GM18511 (cell line): ENCODE data around the gene FARP2.
"Not testable (repeated sequence)": the region's sequence is repeated elsewhere in the genome, so short reads cannot be mapped to it uniquely, and the experiment has no call there.

Experiments used
- ATAC-seq: cut with Tn5 transposase; IDR thresholded peaks from one replicate; pipeline ENCODE4 v1.9.1; 2021; ENCODE audit warnings: mild to moderate bottlenecking, moderate library complexity; ENCODE audit not compliant: unreplicated experiment

Gene FARP2

GRCh38 chr2:241355983-241356870, at the start of gene FARP2:
TSS of gene FARP2 (plus strand) at chr2:241356285. CDS start at chr2:241373108, 16,823 bp downstream.
- peak; percentile 78 for ATAC-seq

- no peak for ATAC-seq
These were observed 49.0 kb upstream of the FARP2 start for GRCh38 chr2:241307055-241307454.

- no peak for ATAC-seq
These were observed 47.8 kb upstream of the FARP2 start for GRCh38 chr2:241308267-241308666.

GRCh38 chr2:241308832-241309500, 47.1 kb upstream of the FARP2 start:
- no peak for ATAC-seq

GRCh38 chr2:241309684-241310117, 46.4 kb upstream of the FARP2 start:
- ATAC-seq, result peak; percentile 52

GRCh38 chr2:241310917-241311566, 45.0 kb upstream of the FARP2 start:
- no peak for ATAC-seq

GRCh38 chr2:241312082-241312481, 44.0 kb upstream of the FARP2 start:
- no peak for ATAC-seq

GRCh38 chr2:241313543-241314095, 42.5 kb upstream of the FARP2 start:
- no peak for ATAC-seq

- no peak for ATAC-seq
These were observed 41.6 kb upstream of the FARP2 start for GRCh38 chr2:241314226-241315092.

- ATAC-seq, result peak; percentile 73
These were observed 40.8 kb upstream of the FARP2 start, which contains the start of gene HDLBP for GRCh38 chr2:241315093-241315878. TSS of gene HDLBP (minus strand) at chr2:241315672. CDS start at chr2:241266869, 48,803 bp downstream.

- peak; percentile 46 for ATAC-seq
These were observed 40.0 kb upstream of the FARP2 start, which contains the start of gene SEPTIN2 for GRCh38 chr2:241315879-241316631. TSS of gene SEPTIN2 (plus strand) at chr2:241315925. CDS start at chr2:241324233, 8,308 bp downstream.

GRCh38 chr2:241316825-241317224, 39.3 kb upstream of the FARP2 start:
- ATAC-seq, result no peak

GRCh38 chr2:241317391-241317790, 38.7 kb upstream of the FARP2 start:
- no peak for ATAC-seq

- ATAC-seq, result not testable (repeated sequence)
These were observed 37.3 kb upstream of the FARP2 start for GRCh38 chr2:241318830-241319229.

- no peak for ATAC-seq
These were observed 35.7 kb upstream of the FARP2 start for GRCh38 chr2:241320394-241320793.

- no peak for ATAC-seq
These were observed 35.1 kb upstream of the FARP2 start for GRCh38 chr2:241321033-241321432.

- no peak for ATAC-seq
These were observed 34.2 kb upstream of the FARP2 start for GRCh38 chr2:241321886-241322285.

- ATAC-seq, result no peak
These were observed 32.3 kb upstream of the FARP2 start for GRCh38 chr2:241323778-241324177.
